GM19239 (cell line): ENCODE data around the gene SERTM2.
A peak's percentile ranks its signal among the peaks of the same experiment; 100 is the strongest.
"Not testable (repeated sequence)": the region's sequence is repeated elsewhere in the genome, so short reads cannot be mapped to it uniquely, and the experiment has no call there.

Experiments
- DNase-seq: peaks from one replicate; pipeline ENCODE4 v3.0.0; 2011; ENCODE audit warnings: low spot score; ENCODE audit not compliant: insufficient read length
- FAIRE-seq: peaks from 2 replicates; lab custom pipeline; 2011; peaks lifted over from hg19 to GRCh38; lab: Jason Lieb, UNC

The SERTM2 gene

DNA sequence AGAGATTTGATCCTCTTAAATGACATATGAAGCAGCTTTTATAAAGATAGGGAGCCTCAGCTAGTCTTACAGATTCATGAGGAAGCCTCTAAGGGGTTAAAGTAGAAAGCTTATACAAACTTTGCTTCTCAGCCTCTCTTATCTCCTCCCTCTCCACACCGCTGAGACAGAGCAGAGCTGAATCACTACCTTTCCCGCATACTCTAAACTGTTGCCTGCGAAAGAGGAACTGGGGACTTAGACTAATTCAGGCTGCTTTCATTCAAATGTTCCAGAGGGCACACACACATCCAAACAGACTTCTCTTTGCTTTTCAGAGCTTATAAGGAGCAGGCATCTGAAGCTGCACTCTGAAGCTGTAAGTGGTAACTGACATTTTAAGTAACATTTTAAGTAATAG, at the start of gene SERTM2:
Gene SERTM2 (plus strand): TSS at position 169 of the 400 bp plus-strand sequence. CDS start 7,213 bp downstream, outside the sequence.
- FAIRE-seq: no peak
- DNase-seq: peak; percentile 0

DNA sequence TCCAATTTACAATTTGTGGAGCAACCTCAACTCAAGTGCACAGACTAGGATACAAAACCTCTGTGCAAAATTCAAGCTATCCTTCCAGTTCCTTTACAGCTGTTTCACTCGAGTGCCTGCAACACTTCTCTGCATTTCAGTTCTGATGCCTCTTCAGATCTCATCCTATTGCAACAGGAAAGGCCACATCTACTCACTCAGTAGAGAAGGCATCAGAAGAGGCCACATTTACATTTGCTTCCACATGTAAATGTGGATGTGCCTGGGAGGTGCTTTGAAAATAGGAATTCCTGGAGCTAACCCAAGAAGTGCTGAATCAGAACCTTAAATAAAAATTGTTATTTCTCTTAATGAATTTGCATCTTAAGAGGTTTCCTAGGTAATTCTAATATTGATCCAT, 45.8 kb upstream of the SERTM2 start:
- FAIRE-seq (no peak), DNase-seq (no peak)

DNA sequence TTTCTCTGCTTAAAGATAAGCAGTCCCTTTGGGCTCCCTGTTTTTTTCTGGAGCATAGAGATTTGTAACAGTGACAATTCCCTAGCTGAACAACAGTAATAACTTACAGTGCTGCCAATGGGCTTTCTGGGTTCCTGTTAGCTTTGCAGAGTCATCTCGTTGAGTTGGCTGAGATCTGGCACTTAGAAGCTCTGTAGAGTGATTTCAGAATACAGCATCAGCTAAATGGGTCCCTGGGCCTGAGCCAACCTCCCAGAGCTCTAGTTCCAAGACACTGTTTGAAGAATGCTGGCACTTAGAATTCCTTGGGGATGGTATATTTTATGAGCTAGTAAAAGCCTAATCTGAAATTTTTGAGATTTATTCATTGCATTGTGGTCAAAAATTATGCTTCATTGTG, 43.5 kb upstream of the SERTM2 start:
- FAIRE-seq (no peak), DNase-seq (no peak)

DNA sequence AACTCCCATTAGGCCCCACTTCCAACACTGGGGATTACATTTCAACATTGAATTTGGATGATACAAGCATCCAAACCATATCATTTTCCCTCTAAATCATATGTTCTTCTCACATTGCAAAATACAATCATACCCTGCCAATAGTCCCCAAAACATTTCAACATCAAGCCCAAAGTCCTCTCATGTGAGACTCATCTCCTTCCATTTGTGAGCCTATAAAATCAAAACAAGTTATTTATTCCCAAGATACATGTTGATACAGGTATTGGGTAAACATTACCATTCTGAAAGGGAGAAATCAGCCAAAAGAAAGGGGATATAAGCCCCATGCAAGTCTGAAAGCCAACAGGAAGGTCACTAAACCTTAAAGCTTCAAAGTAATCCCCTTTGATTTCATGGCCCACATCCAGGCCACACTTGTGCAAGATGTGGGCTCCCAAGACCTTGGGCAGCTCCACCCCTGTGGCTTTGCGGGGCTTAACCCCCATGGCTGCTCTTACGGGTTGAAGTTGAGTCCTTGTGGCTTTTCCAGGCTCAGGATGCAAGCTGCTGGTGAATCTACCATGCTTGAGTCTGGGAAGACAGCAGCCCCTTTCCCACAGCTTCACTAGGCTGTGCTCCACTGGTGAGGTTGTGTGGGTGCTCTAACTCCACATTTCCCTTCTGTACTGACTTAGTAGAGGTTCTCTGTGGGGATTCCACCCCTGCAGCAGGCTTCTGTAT, 40.6 kb upstream of the SERTM2 start:
- FAIRE-seq (no peak), DNase-seq (no peak)

DNA sequence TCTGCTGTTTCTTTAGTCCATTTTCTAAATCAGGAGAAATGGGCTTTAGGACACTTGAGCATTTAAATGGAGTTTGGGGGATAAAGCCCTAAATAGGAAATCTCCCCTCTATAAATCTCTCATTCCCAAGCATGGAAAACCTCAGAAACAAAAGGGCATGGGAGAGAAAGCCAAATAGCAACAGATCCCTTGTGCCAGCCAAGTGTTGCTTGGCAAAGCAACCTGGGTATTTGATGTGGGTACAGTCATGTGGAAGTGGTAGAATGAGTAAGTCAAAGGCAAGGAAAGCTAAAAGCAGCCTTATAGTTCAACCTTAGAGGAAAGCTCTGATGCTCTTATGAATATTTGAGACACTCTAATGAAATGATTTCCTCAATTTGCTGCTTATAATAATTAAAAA, 29.5 kb upstream of the SERTM2 start:
- DNase-seq: no peak
- FAIRE-seq: no peak

DNA sequence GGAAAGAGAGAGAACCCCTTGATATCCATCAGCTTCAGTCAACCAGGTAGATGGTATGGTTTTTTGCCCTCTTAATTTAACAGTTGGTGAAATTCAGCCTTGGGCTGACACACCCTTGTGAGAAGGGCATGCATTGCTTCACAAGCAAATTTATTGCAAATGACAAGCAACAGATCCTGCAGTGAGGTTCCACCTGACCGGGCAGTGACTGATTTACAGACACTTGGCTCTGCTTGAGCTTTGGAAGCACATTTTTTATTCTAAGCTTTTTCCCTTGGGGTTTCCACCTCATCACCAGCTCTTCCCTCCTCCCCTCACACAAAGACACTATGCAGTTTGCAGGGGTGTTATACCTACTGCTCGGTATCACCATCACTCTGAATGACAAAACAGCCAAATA, 28.3 kb upstream of the SERTM2 start:
- DNase-seq: no peak
- no peak for FAIRE-seq

DNA sequence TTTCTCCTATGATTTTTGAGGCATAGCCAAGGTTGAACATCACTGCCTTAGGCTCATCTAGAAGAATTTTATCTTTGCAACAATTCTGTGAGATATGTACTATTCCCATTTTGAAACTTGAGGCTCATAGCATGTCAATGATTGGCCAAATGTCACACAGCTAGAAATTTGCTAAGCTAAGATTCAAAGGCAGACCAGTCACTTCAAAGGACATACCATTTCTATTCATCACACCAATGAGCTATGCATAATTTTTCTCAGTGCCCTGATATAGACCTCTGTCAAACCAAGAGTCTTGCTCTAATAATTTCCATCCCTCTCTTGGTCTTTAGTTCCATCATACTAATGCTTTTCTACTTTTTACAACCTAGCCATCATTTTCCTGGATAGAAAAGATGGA, 27.6 kb upstream of the SERTM2 start:
- FAIRE-seq: peak; percentile 21

DNA sequence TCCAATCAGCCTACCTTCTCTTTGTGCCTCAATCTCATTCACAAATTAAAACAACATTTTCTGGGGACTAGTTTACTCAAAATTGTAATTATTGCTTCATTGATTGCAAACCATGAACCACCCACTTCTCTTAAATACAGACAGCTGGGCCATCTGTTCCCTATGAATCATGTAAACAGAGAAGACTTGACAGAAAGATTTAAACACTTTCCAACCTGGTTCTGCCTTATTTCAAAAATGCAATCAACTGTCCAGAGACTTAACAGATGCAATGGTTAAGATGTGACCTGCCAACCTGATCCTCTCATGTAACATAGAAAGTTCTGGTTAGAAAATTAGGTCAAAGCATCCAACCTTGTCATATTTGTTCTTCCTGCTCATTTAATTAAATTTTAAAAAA, 20.8 kb upstream of the SERTM2 start:
- FAIRE-seq: no peak
- no peak for DNase-seq

More for the DNA sequence above, 27.6 kb upstream of the SERTM2 start:
- DNase-seq: no peak

DNA sequence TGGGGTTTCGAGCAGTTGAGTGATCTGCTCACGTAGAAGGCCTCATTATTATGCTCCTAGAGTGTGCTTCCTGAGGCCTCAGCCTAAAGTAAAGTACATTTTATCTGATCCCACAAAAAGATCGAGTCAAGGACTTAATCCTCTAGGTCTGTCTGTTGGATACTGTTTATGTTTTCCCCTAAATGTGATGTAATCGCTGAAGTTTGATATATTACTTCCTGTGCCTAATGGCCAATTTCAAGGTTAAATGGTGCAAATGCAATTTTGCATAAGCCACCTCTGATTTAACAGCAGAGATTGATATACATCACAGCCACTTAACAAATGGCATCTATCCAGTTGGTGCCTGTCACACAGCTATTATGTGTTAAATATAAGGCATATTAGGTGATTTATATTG, 19.4 kb upstream of the SERTM2 start:
- DNase-seq: no peak
- FAIRE-seq: peak; percentile 59

DNA sequence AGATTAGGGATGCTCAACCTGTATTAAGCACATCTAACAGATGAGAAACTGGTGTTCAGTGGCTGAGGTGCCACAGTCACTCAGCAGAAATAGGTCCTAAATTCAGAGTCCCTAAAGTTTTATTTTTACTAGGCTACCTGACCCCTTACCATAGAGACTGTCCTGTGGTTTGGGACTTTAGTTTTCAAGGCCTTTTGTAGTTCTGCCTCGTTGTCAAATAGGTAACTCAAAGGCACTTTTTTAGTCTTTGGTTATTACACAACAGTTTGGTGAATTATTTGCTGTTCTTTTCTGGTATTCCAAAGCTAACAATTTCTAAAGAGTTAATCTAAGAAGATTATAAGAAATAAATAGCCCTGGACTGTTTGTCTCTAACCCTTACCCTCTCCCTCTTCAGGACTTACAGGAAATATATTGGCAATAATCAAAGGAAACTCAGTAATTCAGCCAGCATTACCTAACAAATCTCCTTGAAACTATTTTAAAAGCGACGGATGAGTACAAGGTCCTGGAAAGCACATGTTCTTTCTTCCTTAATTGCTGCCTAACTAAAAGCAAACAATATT, 12.8 kb upstream of the SERTM2 start:
- DNase-seq (no peak), FAIRE-seq (no peak)

DNA sequence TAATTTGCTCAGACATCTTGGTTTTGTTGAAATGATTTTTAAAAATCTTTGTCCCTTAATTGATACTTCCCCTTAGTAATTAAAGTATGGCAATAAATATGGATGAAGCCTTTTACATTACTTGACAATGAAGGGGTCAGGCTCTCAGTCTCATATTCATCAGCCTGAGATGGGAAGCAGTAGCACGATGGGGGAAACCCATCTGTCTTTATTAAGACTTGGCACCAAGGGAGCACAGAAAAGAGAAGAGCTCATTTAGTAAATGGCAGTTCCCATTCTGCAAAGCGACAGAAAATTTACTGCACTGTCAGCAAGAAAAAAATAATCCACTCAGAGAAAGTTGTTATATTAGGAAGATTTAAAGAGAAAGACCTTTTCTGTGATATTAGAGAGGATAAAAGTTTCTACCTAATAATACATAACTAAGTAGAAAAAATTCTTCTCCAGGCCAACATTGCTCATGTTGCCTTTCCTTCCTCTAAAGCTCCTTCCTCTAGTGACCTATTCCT, 7.9 kb upstream of the SERTM2 start:
- no peak for DNase-seq
- FAIRE-seq: no peak

DNA sequence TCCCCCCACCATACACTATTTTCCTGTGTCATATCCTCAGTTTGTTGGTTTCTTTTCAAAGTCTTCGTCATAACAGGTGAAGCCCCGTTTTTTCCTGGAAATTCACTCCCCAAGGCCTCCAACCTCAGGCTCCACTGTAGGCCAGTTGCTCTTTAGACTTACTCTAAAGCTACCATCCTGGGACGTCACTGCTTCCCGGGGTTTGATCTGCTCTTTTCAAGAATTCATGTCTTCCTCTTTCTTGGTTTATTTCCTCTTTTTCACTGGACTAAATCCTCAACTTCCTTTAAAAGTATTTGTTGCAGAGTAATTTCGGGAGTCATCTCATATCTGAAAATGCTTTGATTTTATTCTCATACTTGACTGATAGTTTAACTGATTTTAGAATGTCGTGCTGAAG, 6.5 kb upstream of the SERTM2 start:
- FAIRE-seq: peak; percentile 8

DNA sequence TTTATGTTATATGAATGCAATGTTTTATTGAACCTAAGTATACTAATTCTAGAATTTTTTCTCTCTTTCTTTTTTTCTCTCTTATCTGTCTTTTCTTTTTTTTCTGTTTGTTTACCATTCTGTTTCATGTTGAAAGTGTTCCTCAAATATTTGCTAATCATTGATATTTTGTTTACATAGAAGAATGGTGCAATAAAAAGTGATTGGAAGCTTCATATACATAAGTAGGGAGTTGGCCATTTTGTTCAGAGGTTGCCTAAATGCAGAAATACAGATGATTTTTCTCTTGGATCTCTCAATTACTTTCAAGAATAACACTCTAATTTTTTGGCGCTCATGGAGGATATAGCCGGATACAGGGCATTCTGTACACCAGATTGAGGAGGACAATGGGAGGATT, 5.7 kb upstream of the SERTM2 start:
- FAIRE-seq: no peak
- no peak for DNase-seq

More for the DNA sequence above, 6.5 kb upstream of the SERTM2 start:
- no peak for DNase-seq

DNA sequence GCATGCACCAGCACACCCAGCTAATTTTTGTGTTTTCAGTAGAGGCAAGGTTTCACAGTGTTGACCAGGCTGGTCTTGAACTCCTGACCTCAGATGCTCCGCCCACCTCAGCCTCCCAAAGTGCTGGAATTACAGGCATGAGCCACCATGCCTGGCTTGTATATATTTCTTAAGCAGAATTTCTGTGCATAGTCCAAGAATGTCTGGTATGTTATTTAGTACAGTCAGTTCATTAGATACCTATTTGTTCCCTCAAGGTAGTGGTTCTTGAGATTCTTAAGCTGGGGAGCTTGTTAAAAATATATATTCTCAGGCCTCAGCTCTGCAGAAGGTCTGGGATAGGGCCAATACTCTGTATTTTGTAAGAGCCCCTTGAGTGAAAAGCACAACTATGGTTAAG, 4.6 kb upstream of the SERTM2 start:
- FAIRE-seq: no peak

DNA sequence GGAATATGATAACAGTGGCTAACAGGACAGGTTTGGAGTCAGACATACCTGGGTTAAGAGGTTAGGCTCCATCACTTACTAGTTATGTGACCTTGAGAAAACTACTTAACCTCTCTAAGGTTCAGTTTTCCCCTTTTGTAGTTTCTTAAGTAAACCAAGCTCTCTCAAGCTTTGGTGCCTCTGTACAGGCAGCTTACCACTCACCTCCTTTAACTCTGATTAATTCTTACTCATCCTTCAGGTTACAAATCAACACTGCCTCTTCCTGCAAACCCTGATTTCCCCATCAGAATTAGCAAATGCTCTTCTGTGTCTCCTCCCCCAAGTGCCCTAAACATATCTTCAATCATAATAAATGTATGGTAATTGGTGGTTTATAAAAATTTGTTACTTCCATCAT, 3.5 kb upstream of the SERTM2 start:
- no peak for DNase-seq
- no peak for FAIRE-seq

More for the DNA sequence above, 4.6 kb upstream of the SERTM2 start:
- no peak for DNase-seq

DNA sequence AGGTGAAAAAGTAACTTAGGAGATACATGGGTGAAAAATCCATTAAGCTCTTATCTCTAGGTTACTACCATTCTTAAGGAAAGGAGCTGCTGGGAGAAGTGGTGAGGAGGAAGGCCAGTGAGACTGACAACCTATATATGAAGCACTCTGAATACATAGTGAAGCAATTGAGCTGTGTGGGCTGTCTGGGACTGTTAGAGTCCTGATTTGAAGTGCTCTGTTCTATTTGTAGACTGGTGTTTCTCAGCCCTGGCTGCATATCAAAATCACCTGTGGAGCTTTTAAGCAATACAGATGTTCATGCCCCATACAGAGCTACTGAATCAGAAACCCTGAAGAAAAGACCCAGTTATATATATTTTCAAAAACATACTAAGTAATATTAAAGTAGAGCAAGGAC, 3.9 kb downstream of the SERTM2 start:
- no peak for FAIRE-seq
- no peak for DNase-seq

DNA sequence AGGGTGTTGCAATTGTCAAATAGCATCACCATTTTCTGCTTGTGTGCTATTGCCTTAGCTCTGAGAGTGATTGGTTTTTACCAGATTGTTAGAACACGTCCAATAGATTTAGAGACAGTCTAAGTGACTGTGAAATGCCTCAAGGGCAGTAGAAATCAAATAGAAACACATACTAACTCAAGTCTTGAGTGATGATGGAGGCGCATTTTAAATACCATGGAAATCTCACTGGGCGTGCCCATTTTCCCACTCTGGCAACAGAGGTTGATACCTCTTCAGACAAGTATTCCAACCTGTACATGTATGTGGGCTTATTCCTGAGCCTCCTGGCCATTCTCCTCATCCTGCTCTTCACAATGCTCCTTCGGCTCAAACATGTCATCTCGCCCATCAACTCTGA, 7.2 kb downstream of the SERTM2 start:
- DNase-seq: no peak
- no peak for FAIRE-seq

DNA sequence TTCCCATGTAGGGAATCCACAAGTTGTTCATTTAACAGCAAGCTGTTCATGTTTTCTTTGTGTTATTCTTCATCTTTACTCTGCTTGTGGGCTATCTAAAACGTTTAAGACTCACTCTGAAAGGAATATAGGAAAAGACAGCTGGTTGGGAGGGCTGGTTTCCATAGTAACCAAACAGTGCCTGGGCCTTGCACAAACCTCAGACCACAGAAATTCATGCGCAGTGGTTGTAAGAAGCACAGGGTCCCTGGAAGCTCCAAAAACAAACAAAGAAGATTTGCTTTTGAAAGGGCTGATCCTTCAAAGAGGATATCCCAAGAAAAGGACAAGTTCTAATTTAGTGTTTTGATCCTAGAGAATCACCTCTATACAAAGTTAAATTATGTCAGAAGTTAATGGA, 7.8 kb downstream of the SERTM2 start:
- FAIRE-seq: no peak
- no peak for DNase-seq

DNA sequence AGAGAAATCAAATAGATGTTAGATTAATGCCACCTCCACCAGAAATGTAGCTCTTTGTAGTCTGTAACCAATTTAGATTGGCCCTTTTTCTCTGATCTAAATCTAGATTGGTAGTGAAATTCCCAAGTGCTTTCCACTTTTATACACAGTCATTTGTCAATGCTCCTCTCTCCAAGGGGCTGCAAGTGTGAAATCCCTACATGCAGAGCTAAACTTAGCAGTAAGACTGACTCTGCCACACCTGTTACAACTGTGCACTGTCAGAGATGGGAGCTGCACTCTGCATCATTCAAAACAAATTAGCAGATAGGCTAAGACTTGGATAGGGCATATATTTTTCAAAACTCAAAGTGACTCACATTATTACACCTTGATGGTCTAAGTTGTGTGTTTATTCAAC, 9.1 kb downstream of the SERTM2 start:
- FAIRE-seq: no peak
- no peak for DNase-seq

DNA sequence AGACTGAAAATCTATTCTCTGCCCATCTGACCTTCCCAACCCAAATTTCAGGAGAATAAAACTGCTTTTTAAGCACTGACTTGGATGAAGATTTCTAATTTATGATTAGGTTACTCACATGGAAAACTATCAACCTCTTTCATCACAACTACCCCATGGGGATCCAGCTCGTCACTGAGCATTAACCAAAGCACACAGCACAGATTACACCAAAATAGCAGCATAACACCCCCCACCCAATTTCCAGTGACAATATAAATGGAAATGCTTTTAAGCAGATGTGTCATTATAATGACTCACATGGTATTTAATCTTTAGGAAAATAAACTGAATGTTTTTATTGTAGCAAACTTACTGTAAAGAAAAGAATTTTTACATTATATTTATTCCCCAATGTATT, 9.7 kb downstream of the SERTM2 start:
- DNase-seq (no peak), FAIRE-seq (no peak)

DNA sequence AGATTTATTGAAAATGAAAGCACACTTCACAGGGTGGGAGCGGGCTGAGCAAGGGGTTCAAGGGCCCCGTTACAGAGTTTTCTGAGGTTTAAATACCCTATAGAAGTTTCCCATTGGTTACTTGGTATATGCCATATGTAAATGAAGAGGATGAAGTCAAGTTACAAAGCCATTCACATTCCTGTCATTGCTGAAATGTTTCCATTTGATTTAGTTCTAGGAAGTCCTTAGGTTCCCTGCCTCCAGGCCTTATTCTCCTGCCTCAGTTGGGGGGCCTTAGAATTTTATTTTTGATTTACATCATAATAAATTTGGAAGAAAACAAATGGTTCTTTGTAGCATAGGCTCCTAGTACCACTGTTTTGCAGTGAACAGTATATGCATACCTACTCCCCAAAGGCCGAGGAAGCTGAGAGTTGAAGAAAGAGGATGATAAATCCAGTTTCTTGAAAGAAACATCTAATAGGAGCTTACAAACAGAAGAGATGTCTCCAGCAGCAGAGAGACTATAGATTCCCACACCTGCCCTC, 31.8 kb downstream of the SERTM2 start:
- no peak for FAIRE-seq

DNA sequence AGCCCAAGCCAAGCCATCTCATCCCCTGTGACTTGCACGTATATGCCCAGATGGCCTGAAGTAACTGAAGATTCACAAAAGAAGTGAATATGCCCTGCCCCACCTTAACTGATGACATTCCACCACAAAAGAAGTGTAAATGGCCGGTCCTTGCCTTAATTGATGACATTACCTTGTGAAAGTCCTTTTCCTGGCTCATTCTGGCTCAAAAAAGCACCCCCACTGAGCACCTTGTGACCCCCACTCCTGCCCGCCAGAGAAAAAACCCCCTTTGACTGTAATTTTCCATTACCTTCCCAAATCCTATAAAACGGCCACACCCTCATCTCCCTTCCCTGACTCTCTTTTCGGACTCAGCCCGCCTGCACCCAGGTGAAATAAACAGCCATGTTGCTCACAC, 37.8 kb downstream of the SERTM2 start:
- DNase-seq, FAIRE-seq: not testable (repeated sequence)

More for the DNA sequence above, 31.8 kb downstream of the SERTM2 start:
- DNase-seq: no peak
